ENCODE data around the gene MAD1L1. TPM values are rescaled to one million over a fixed set of nuclear protein-coding genes. Genes with fewer than 3 reads are reported as not detected.

The MAD1L1 gene
- total and polyA plus RNA-seq, 2 donors (not counting 3 experiments of a cell fraction or from before 2014, with no cell fraction given) = 34.1 to 42.3 TPM

DNA sequence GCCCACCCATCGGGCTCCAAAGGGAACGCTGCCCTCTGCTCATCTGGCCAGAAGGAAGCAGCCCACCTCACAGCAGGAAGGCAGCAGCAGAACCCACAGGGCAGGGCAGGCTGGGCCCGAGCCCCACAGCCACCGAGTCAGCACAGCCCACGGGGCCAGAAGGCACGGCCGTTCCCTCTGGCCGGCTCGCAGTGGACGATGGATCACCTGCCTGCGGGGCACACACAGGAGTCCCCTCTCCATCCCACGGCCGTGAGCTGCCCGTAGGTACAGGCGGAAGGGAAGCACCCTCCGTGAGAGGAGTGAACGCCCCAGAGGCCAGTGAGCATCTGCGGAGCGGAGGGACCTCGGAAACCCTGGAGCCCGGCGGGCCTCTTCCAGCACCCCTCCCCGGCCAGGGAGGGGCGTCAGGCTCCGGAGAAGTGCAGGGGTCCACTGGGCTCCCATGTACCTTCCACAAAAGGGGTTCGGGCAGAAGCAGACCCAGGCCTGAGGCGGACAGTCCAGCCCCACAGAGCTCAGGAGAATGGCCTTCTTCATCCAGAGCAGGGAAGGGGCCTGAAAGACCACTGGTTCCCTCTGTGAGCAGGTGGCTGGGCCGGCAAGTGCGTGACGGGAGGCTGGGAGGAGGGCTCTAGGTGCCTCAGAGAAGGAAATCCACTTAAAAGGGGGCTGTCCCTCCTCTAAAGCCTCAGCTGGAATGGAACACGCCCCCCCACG, 20.9 kb upstream of the MAD1L1 start:
- no peak overlapping the region for H2AFZ ChIP-seq (ENCODE audit: low read depth, low read length)
- no peaks in the 10 kb centered on the region for H3K27me3 ChIP-seq (ENCODE audit: control insufficient read depth in 2 of 2, insufficient read depth in 2 of 2, low read length in 2 of 2)
- H3K36me3 ChIP-seq (ENCODE audit: control insufficient read depth in 2 of 2, extremely low read depth in 1 of 2, insufficient read depth in 2 of 2, low read length in 2 of 2) = peaks cover 0 to 12% of the 10 kb centered on the region in 2 experiments
- ChIA-PET POLR2A (no interaction called here), CTCF (no interaction called here)
- no peaks in the 10 kb centered on the region for H3K9me1 ChIP-seq (replicated peaks; ENCODE audit: control insufficient read depth, extremely low read depth, insufficient read depth, low read length)
- H3K79me2 ChIP-seq (ENCODE audit: control insufficient read depth, insufficient read depth, low read length) = no peaks in the 10 kb centered on the region
- no peaks in the 10 kb centered on the region for H3K9me3 ChIP-seq (replicated peaks; ENCODE audit: control insufficient read depth, insufficient read depth, low read length)
- TSS peak; percentile 24 for BruUV-seq (replicated peaks)
- intact Hi-C loops (cut with micrococcal nuclease) = no loop called here
- FAIRE-seq (no peak), DNase-seq (ENCODE audit: low read depth, low spot score) (no peak)
- TF ChIP-seq JUN (IDR thresholded peaks at IDR 0.05; ENCODE audit: borderline replicate concordance, insufficient read depth, insufficient read length, low read depth) (no peak), POLR2A (IDR thresholded peaks at IDR 0.05; ENCODE audit: low read depth, low read length) (no peak)
- TF ChIP-seq, protein P1, sequence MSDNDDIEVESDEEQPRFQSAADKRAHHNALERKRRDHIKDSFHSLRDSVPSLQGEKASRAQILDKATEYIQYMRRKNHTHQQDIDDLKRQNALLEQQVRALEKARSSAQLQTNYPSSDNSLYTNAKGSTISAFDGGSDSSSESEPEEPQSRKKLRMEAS (IDR thresholded peaks at IDR 0.05; ENCODE audit: insufficient read depth, insufficient read length) = no peak
- dilution Hi-C loops (cut with MboI; ENCODE audit: extremely low pct_ligation_motif_present, low sequenced_read_pairs) = no loop called here
- H3K4me2 ChIP-seq (ENCODE audit: insufficient read depth, low read length) = no peak overlapping the region
- H3K4me1 ChIP-seq (ENCODE audit: control insufficient read depth, extremely low read depth, insufficient read depth, low read length) = peaks cover 13% of the 10 kb centered on the region
- no peak overlapping the region for H3K4me3 ChIP-seq (replicated peaks in 1 of 3; ENCODE audit: insufficient read depth in 1 of 3, low read depth in 1 of 3, low read length in 3 of 3)
- no peak overlapping the region for H3K27ac ChIP-seq (ENCODE audit: insufficient read depth, low read depth, low read length)
- no peak overlapping the region for H3K9ac ChIP-seq (replicated peaks; ENCODE audit: extremely low read depth, insufficient read depth, low read length)
- no peaks in the 10 kb centered on the region for H4K20me1 ChIP-seq (replicated peaks; ENCODE audit: control insufficient read depth, extremely low read depth, insufficient read depth, low read length)

DNA sequence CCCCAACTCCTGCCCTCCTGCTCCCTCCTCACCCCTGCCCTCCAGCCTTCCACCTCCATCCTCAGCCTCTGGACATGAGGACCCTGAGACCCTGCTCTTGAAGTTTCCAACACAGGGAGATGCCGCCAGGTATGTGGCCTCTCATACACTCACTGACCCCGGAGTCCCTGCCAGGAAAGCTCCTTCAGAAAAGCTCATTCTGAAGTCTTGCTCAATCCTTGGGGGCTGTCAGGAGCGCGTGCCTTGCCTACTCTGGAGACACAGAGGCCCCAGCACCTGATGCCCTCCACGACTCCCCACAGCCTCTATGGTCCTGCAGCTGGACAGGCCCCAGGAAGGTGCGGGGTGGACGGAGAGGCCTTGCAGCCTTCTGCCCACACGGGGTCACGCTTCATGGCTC, 20.3 kb upstream of the MAD1L1 start:
- no peak overlapping the region for H2AFZ ChIP-seq (ENCODE audit: low read depth, low read length)
- no peaks in the 10 kb centered on the region for H3K27me3 ChIP-seq (ENCODE audit: control insufficient read depth in 2 of 2, insufficient read depth in 2 of 2, low read length in 2 of 2)
- H3K9ac ChIP-seq (replicated peaks; ENCODE audit: extremely low read depth, insufficient read depth, low read length) = no peak overlapping the region
- intact Hi-C loops (cut with micrococcal nuclease) (no loop called here), dilution Hi-C loops (cut with MboI; ENCODE audit: extremely low pct_ligation_motif_present, low sequenced_read_pairs) (no loop called here)
- H3K4me2 ChIP-seq (ENCODE audit: insufficient read depth, low read length) = no peak overlapping the region
- H3K4me3 ChIP-seq (replicated peaks in 1 of 3; ENCODE audit: insufficient read depth in 1 of 3, low read depth in 1 of 3, low read length in 3 of 3) = no peak overlapping the region
- no peaks in the 10 kb centered on the region for H3K79me2 ChIP-seq (ENCODE audit: control insufficient read depth, insufficient read depth, low read length)
- FAIRE-seq (no peak), DNase-seq (ENCODE audit: low read depth, low spot score) (no peak)
- POLR2A ChIA-PET = no interaction called here
- H4K20me1 ChIP-seq (replicated peaks; ENCODE audit: control insufficient read depth, extremely low read depth, insufficient read depth, low read length) = no peaks in the 10 kb centered on the region
- H3K9me3 ChIP-seq (replicated peaks; ENCODE audit: control insufficient read depth, insufficient read depth, low read length) = no peaks in the 10 kb centered on the region
- peaks cover 17% of the 10 kb centered on the region for H3K4me1 ChIP-seq (ENCODE audit: control insufficient read depth, extremely low read depth, insufficient read depth, low read length)
- TF ChIP-seq EZH2 (IDR thresholded peaks at IDR 0.05; ENCODE audit: borderline replicate concordance, low read depth, low read length, severe bottlenecking) (no peak), POLR2A (IDR thresholded peaks at IDR 0.05; ENCODE audit: low read depth, low read length) (no peak), FOS (IDR thresholded peaks at IDR 0.05; ENCODE audit: borderline replicate concordance, insufficient read depth, low read length) (no peak), GATA2 (IDR thresholded peaks at IDR 0.05; ENCODE audit: insufficient read depth, insufficient read length, low read depth, low read length) (no peak)
- TF ChIP-seq, protein P2, sequence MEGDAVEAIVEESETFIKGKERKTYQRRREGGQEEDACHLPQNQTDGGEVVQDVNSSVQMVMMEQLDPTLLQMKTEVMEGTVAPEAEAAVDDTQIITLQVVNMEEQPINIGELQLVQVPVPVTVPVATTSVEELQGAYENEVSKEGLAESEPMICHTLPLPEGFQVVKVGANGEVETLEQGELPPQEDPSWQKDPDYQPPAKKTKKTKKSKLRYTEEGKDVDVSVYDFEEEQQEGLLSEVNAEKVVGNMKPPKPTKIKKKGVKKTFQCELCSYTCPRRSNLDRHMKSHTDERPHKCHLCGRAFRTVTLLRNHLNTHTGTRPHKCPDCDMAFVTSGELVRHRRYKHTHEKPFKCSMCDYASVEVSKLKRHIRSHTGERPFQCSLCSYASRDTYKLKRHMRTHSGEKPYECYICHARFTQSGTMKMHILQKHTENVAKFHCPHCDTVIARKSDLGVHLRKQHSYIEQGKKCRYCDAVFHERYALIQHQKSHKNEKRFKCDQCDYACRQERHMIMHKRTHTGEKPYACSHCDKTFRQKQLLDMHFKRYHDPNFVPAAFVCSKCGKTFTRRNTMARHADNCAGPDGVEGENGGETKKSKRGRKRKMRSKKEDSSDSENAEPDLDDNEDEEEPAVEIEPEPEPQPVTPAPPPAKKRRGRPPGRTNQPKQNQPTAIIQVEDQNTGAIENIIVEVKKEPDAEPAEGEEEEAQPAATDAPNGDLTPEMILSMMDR (IDR thresholded peaks at IDR 0.05; ENCODE audit: extremely low read depth in 1 of 2, insufficient read depth in 1 of 2, low read depth in 1 of 2, low read length in 2 of 2) = no peak
- TF ChIP-seq, protein P1 (IDR thresholded peaks at IDR 0.05; ENCODE audit: insufficient read depth, insufficient read length) = no peak
- H3K9me1 ChIP-seq (replicated peaks; ENCODE audit: control insufficient read depth, extremely low read depth, insufficient read depth, low read length) = no peaks in the 10 kb centered on the region
- peaks cover 0 to 12% of the 10 kb centered on the region in 2 experiments for H3K36me3 ChIP-seq (ENCODE audit: control insufficient read depth in 2 of 2, extremely low read depth in 1 of 2, insufficient read depth in 2 of 2, low read length in 2 of 2)
- CTCF ChIA-PET = no interaction called here
- no peak overlapping the region for H3K27ac ChIP-seq (ENCODE audit: insufficient read depth, low read depth, low read length)
- no TSS peak for BruUV-seq (replicated peaks)
